Measurements from ENCODE around the gene HDAC4. TPM values are rescaled to one million over a fixed set of nuclear protein-coding genes. Genes with fewer than 3 reads are reported as not detected.

HDAC4 gene
- total RNA-seq, 2 donors from 2014 or later, result 22.3 to 48.6 TPM

DNA sequence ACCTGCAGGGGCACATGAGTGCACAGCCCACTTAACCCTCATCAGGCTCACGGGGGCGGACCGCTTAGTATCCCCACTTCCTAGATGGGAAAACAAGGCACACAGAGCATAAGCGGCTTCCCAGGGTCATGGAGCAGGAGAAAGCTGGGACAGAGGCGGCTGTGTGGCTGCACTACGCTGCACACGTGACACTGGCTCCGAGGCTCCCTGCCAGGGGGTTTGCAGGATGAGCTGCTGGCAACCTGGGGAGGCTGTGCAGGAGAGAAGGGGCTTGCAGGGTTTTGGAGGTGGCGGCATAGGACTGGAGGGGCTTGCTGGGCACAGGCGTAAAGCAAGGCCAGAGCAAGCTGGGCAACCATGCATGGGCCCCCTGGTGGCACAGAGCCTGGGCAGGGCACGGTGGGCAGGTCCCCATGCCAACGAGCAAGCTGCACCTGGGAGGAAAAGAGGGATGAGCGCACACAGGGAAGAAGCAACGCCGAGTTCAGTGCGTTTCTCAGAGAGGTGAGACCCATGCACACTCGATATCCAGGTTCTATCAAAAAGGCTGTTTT, 268.6 kb downstream of the HDAC4 start:
- no peak for ATAC-seq
- H3K4me1 Mint-ChIP-seq (ENCODE audit: low read depth in 2 of 2), result peaks cover 4 to 6% of the 10 kb centered on the region in 2 donors
- no peak overlapping the region for H3K27ac Mint-ChIP-seq

DNA sequence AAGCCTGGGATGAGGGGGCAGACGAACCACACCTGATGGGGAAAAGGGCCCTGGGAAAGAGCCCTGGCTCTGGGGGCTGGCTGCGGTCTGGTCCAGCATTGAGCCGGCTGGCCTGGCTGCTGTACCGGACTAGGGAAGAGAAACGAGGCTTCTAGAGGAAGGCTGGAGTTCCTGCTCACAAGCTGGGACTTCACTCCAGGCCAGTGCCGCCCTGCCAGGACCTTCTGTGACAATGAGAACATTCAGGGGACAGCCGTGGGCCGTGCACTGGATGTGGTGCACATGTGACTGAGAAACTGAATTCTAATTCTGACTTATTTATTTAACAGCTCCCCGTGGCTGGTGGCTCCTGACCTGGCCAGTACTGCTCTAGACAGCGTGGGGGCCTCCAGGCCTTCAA, 269.3 kb downstream of the HDAC4 start:
- Mint-ChIP-seq H3K4me3 (no peak overlapping the region), H3K9me3 (no peaks in the 10 kb centered on the region), H3K27ac (no peak overlapping the region), H3K4me1 (ENCODE audit: low read depth in 2 of 2) (peaks cover 4% of the 10 kb centered on the region in 2 donors), H3K36me3 (peaks cover 23% of the 10 kb centered on the region), H3K27me3 (no peaks in the 10 kb centered on the region)
- ATAC-seq, result no peak
- no peak for DNase-seq (ENCODE audit: low spot score)

More for the DNA sequence above, 268.6 kb downstream of the HDAC4 start:
- no peak for DNase-seq (ENCODE audit: low spot score)
- no peaks in the 10 kb centered on the region for H3K27me3 Mint-ChIP-seq
- H3K4me3 Mint-ChIP-seq, result no peak overlapping the region
- H3K36me3 Mint-ChIP-seq, result peaks cover 24% of the 10 kb centered on the region
- no peaks in the 10 kb centered on the region for H3K9me3 Mint-ChIP-seq

DNA sequence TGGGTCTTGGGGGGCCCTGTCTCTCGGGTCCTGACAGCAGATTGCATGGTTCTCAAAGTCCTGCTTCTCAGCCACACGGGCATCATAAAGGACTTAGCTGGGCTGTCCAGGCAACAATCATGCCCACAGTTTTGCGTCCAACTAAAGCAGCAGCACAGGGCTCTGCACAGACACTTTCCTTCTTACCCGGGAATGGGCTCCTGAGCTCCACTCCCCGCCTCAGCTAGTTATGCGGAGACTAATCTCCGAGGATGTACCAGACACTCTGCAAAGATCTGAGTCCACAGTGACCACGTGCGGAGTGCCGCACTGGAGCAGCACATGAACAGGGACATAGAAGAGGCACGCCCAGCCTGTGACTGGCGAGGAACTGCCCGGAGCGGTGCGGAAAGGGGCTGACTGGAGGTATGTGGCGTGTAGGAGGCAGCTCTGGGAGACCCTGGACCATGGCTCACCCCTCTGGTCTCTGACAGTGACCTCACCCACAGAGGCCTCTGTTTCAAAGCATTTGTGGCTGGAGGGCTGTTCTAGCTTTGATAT, 270.0 kb downstream of the HDAC4 start:
- ATAC-seq, result no peak

DNA sequence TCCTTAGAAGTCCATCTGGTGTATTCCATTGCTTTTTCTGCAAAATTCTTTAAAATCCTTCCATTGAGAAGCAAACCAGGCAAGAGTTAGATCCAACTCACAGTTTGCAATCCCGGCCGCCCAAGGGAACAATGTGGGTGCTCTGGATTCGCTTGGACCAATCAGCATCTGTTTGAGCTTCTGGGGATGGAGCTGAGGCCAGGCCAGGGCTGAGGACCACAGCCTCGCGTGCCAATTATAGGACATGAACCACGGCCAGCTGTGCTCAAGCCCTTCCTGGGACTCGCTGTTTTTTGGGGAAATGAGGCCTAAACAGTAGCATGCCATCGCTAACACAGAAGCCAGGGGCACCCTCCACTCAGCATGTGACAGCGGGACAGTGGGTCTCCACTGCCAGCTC, 270.8 kb downstream of the HDAC4 start:
- peaks cover 0 to 4% of the 10 kb centered on the region in 2 donors for H3K4me1 Mint-ChIP-seq (ENCODE audit: low read depth in 2 of 2)
- DNase-seq (ENCODE audit: low spot score) (no peak), ATAC-seq (no peak)
- H3K36me3 Mint-ChIP-seq, result peaks cover 14% of the 10 kb centered on the region
- no peaks in the 10 kb centered on the region for H3K9me3 Mint-ChIP-seq
- H3K4me3 Mint-ChIP-seq, result no peak overlapping the region
- H3K27me3 Mint-ChIP-seq, result no peaks in the 10 kb centered on the region
- H3K27ac Mint-ChIP-seq, result no peak overlapping the region

More for the DNA sequence above, 270.0 kb downstream of the HDAC4 start:
- Mint-ChIP-seq H3K4me3 (no peak overlapping the region), H3K27ac (no peak overlapping the region), H3K9me3 (no peaks in the 10 kb centered on the region), H3K36me3 (peaks cover 16% of the 10 kb centered on the region), H3K4me1 (ENCODE audit: low read depth in 2 of 2) (peaks cover 0 to 4% of the 10 kb centered on the region in 2 donors), H3K27me3 (no peaks in the 10 kb centered on the region)
- DNase-seq (ENCODE audit: low spot score), result no peak

DNA sequence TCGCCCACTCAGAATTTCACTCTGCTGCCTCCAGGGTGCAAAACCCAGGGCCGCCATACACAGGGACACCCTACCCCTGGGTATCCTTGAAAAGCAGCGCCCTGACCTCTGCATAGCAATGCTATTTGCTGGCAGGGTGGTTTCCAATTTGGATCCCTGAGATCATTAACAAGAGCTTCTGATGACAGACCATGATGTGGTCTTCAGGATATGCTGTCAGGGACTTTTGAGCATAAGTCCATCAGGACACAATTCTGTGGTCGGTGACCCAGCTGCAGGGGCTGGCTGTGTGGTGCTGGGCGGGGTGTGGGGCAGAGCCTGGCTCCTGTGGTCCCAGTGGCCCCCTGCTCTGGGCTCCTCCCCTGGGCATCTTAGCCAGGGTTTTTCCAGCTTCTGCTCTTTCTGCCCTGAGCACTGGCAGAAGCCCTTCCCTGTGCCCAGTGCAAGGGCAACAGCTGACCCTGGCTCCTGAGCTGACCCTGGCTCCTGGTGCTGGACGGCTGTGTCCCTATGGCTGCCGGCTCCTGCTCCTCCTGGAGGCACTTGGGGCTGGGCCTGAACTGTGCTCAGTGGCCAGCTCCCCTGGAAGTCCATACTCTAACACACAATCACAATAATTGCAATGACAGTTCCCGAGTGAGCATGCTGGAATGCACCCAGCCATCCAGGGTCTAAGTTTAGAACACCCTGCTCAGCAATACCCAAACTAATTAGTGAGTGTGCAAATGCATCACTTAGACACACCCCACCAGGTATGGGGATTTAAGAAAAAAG, 271.5 kb downstream of the HDAC4 start:
- Mint-ChIP-seq H3K4me1 (ENCODE audit: low read depth in 2 of 2) (peaks cover 0 to 4% of the 10 kb centered on the region in 2 donors), H3K4me3 (no peak overlapping the region), H3K27me3 (no peaks in the 10 kb centered on the region), H3K36me3 (peaks cover 11% of the 10 kb centered on the region), H3K27ac (no peak overlapping the region), H3K9me3 (no peaks in the 10 kb centered on the region)
- DNase-seq (ENCODE audit: low spot score), result no peak
- ATAC-seq, result no peak

DNA sequence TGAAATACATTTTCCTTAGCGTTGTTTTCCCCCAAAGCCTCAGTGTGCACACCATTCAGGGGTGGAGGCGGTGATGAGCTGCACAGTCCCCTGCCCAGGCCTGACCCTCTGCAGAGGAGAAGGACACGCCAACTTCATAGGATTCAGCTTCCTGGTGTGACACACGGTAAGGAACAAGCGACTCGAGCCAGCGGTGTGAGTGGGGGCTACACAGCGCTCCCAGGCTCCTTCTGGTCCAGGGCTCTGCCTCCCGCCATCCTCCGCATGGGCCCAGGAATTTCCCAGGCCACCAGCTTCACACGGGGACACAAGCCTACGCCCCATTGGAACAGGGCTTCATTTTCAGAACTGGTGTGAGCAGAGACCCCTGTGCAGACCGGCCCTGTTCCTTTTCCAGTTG, 272.1 kb downstream of the HDAC4 start:
- H3K27ac Mint-ChIP-seq, result no peak overlapping the region
- peaks cover 0 to 4% of the 10 kb centered on the region in 2 donors for H3K4me1 Mint-ChIP-seq (ENCODE audit: low read depth in 2 of 2)
- no peak overlapping the region for H3K4me3 Mint-ChIP-seq
- H3K27me3 Mint-ChIP-seq, result no peaks in the 10 kb centered on the region
- no peaks in the 10 kb centered on the region for H3K9me3 Mint-ChIP-seq
- DNase-seq (ENCODE audit: low spot score) (no peak), ATAC-seq (no peak)
- peaks cover 11% of the 10 kb centered on the region for H3K36me3 Mint-ChIP-seq

DNA sequence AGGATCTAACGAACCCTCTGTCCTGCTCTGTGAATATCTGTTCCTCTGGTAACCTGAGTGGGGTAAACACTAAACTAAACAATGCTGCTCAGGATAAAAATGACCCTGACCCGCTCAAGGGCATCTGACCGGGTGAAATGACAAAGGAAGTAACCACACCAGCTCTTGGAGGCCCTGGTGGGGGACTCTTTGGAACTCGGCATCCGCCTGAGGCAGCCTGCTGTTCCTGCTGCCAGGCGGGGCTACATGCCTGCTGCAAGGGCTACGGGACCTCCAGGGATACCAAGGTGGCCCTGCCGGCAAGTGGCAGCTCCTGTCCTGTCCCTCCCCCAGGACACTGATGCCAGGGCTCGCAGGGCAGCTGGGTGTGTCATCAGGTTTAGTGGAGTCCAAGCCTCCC, 273.3 kb downstream of the HDAC4 start:
- H3K4me1 Mint-ChIP-seq (ENCODE audit: low read depth in 2 of 2), result peaks cover 0 to 4% of the 10 kb centered on the region in 2 donors
- no peak for ATAC-seq
- H3K27ac Mint-ChIP-seq, result no peak overlapping the region
- no peak for DNase-seq (ENCODE audit: low spot score)
- H3K9me3 Mint-ChIP-seq, result no peaks in the 10 kb centered on the region
- no peaks in the 10 kb centered on the region for H3K27me3 Mint-ChIP-seq
- H3K36me3 Mint-ChIP-seq, result peaks cover 10% of the 10 kb centered on the region
- no peak overlapping the region for H3K4me3 Mint-ChIP-seq

DNA sequence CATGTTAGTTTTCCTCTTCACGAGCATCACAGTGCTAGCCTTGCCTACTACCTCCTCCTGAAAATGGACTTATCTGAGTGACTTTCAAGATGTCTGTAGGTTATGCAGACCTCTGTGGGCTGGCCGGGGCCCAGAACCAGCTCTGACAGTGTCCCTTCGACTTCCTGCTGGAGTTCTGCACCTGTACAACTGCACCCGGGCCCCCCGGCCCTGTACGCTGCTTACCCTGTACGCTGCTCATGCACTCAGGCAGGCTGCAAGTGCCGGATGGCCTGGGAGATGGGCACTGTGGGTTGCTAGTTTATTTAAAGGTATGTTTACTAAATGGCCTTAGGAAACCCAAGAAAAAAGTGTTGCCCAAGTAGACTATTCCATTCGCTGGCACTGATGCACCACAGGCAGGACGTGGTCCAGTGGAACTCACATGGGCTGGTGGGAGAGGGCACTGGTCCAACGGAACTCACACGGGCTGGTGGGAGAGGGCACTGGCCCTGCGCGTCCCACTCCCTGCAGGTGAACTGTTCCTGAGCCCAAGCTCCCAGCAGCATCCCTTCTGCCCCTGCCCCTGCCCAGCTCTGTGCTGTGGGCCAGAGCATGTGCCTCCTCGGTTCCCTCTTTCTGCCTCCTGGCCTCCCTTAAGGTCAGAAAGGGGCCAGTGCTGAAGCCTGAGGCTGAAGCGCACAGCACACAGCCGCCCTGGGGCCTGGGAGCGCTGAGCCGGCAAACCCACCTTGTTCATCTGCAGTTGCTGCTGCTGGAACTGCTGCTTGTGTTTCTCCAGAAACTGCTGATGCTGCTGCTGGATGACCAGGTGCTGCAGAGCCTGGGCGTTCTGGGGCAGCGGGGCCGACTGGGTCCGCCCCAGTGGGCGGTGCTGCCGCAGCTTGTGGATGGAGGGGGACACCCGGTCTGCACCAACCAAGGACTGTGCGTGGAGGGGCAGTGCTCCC, 274.8 kb downstream of the HDAC4 start:
- ATAC-seq, result no peak
- Mint-ChIP-seq H3K27ac (no peak overlapping the region), H3K9me3 (no peaks in the 10 kb centered on the region), H3K36me3 (peaks cover 7% of the 10 kb centered on the region), H3K27me3 (no peaks in the 10 kb centered on the region), H3K4me3 (no peak overlapping the region), H3K4me1 (ENCODE audit: low read depth in 2 of 2) (peaks cover 2 to 4% of the 10 kb centered on the region in 2 donors)
- no peak for DNase-seq (ENCODE audit: low spot score)

DNA sequence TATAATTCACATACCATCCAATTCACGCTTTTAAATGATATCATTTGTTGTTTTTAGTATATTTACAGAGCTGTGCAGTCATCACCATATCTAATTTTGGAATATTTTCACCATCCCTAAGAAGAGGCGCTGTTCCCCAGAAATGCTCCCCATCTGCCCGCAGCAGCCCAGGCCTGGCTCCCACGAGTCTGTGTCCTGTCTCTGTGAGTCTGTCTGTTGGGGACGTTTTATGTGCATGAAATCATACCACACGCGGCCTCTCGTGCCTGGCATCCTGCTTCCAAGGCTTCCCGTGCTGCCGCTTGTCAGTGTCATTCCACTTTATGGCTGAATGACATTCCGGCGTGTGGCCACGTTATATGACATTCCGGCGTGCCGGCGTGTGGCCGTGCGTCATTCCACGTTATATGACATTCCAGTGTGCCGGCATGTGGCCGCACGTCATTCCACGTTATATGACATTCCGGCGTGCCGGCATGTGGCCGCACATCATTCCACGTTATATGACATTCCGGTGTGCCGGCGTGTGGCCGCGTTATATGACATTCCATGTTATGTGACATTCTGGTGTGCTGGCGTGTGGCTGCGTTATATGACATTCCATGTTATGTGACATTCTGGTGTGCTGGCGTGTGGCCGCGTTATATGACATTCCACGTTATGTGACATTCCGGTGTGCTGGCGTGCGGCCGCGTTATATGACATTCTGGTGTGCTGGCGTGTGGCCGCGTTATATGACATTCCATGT, 276.5 kb downstream of the HDAC4 start:
- H3K4me3 Mint-ChIP-seq, result no peak overlapping the region
- H3K27me3 Mint-ChIP-seq, result peaks cover 0 to 4% of the 10 kb centered on the region in 2 donors
- DNase-seq (ENCODE audit: low spot score) (no peak), ATAC-seq (no peak)
- no peaks in the 10 kb centered on the region for H3K9me3 Mint-ChIP-seq
- H3K4me1 Mint-ChIP-seq (ENCODE audit: low read depth in 2 of 2), result peaks cover 6 to 7% of the 10 kb centered on the region in 2 donors
- no peak overlapping the region for H3K27ac Mint-ChIP-seq
- peaks cover 7% of the 10 kb centered on the region for H3K36me3 Mint-ChIP-seq

DNA sequence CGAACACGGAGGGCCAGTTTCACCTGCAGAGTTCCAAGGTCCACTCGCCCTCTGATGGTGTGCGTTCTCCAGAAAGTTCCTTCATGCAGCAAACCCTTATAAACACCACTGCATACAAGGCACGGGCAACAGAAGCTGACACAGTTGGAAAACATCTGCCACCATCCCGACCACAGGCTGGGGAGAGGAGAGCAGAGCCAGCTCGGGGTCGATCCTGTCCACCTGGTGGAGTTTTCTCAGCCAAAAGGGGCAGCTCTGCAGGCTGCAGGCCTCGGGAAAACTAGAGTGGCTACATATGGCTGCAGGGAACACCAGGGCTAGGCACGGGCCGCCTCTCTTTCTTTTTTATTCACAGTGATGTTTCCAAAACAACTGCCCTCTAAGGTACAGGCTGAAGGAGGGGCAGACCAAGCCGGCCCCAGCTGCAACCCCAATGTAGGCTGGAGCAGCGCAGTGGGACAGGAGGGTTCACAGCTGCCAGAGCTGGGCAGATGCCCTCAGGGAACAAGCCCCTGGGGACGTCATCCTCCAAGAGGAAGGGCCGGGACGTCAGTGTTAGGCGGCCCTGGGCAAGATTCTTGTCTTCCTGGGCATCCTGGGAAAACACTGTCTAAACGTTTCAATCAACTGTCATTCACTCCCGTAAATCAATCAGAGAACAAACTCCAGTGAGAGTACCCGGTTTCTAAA, 278.3 kb downstream of the HDAC4 start:
- DNase-seq (ENCODE audit: low spot score) (no peak), ATAC-seq (no peak)
- H3K9me3 Mint-ChIP-seq, result no peaks in the 10 kb centered on the region
- H3K27ac Mint-ChIP-seq, result no peak overlapping the region
- peaks cover 14 to 19% of the 10 kb centered on the region in 2 donors for H3K4me1 Mint-ChIP-seq (ENCODE audit: low read depth in 2 of 2)
- no peak overlapping the region for H3K4me3 Mint-ChIP-seq
- peaks cover 7% of the 10 kb centered on the region for H3K36me3 Mint-ChIP-seq
- H3K27me3 Mint-ChIP-seq, result peaks cover 0 to 4% of the 10 kb centered on the region in 2 donors

DNA sequence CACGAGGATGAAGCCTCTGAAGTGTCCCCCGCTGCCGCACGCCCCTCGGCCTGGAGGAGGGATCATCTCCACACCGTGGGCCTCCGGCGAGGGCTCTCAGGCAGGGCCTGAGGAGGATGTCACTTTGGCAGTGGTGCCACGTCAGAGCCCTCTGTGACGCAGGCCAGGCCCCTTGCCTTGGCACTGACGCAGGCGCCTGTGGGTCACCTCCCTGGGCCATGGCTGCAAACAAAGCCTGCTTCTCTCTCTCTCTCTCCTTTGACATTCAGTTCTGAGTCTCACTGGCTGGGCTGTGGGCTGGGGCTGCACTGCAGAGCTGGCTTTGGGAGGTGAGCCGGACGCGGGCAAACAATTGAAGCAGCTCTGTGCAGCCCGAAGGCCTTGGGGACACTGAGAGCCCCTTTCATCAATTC, 279.2 kb downstream of the HDAC4 start:
- ATAC-seq (no peak), DNase-seq (ENCODE audit: low spot score) (no peak)
- H3K36me3 Mint-ChIP-seq, result peaks cover 7% of the 10 kb centered on the region
- H3K4me1 Mint-ChIP-seq (ENCODE audit: low read depth in 2 of 2), result peaks cover 19 to 26% of the 10 kb centered on the region in 2 donors
- peaks cover 0 to 4% of the 10 kb centered on the region in 2 donors for H3K27me3 Mint-ChIP-seq
- H3K9me3 Mint-ChIP-seq, result no peaks in the 10 kb centered on the region
- no peak overlapping the region for H3K27ac Mint-ChIP-seq
- no peak overlapping the region for H3K4me3 Mint-ChIP-seq

DNA sequence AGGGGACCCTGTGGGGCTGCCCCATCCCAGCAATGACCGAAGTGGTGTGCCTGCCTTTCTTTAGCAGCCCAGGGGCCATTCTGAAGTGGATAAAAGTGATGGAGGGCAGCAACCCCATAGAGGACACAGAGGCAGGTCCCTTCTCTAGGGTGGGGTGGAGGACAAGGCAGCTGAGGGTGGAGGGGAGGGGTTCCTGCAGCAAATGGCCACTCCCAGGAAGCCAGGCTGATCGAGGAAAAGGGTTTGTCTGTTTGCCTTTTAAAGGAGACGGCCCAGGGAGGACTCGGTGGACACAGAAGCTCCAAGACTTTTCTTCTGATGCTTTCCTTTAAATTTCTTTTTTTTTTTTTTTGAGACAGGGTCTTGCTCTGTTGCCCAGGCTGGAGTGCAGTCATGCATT, 280.2 kb downstream of the HDAC4 start:
- H3K36me3 Mint-ChIP-seq, result peaks cover 7% of the 10 kb centered on the region
- ATAC-seq (no peak), DNase-seq (ENCODE audit: low spot score) (no peak)
- H3K4me1 Mint-ChIP-seq (ENCODE audit: low read depth in 2 of 2), result peaks cover 25 to 29% of the 10 kb centered on the region in 2 donors
- H3K9me3 Mint-ChIP-seq, result no peaks in the 10 kb centered on the region
- H3K27ac Mint-ChIP-seq, result no peak overlapping the region
- no peak overlapping the region for H3K4me3 Mint-ChIP-seq
- H3K27me3 Mint-ChIP-seq, result peaks cover 0 to 4% of the 10 kb centered on the region in 2 donors
